Spleen (tissue), 11 donors: ENCODE measurements around the gene TOR4A. TPM values are rescaled to one million over a fixed set of nuclear protein-coding genes. Genes with fewer than 3 reads are reported as not detected.
A peak's percentile ranks its signal among the peaks of the same experiment; 100 is the strongest.

Source experiments
- DNase-seq: peaks from one replicate; pipeline ENCODE4 v3.0.0-alpha.2; 2020
- H3K27ac ChIP-seq, 8 donors: fragments of 200-600 bp; sonication (generic) in 7 of 8; 1 replicate in 4 of 8; 2 replicates in 4 of 8; pipeline versions ENCODE4 v1.5.0 to v1.8.0; 2016 to 2021; ENCODE audit warnings: inconsistent platforms in 4 of 8, mild to moderate bottlenecking in 4 of 8, moderate library complexity in 1 of 8
- H3K27me3 ChIP-seq, 7 donors: fragments of 200-600 bp; sonication (generic) in 6 of 7; replicated peaks in 1 of 7; 1 replicate in 4 of 7; 2 replicates in 3 of 7; pipeline versions ENCODE4 v1.5.0 to v1.8.0; 2016 to 2021; ENCODE audit warnings: inconsistent platforms in 3 of 7, mild to moderate bottlenecking in 1 of 7
- H3K36me3 ChIP-seq, 6 donors: fragments of 200-600 bp; sonication (generic) in 5 of 6; 1 replicate in 4 of 6; 2 replicates in 2 of 6; pipeline versions ENCODE4 v1.5.0 to v1.8.0; 2016 to 2021; ENCODE audit warnings: inconsistent platforms in 2 of 6
- H3K4me1 ChIP-seq, 6 donors: fragments of 200-600 bp; sonication (generic) in 5 of 6; 1 replicate in 3 of 6; 2 replicates in 3 of 6; pipeline versions ENCODE4 v1.5.0 to v1.8.0; 2016 to 2021; ENCODE audit warnings: inconsistent platforms in 3 of 6
- H3K4me3 ChIP-seq, 8 donors: fragments of 200-600 bp; sonication (generic) in 7 of 8; 1 replicate in 4 of 8; 2 replicates in 4 of 8; pipeline versions ENCODE4 v1.5.0 to v1.8.0; 2016 to 2021; ENCODE audit warnings: inconsistent platforms in 4 of 8, mild to moderate bottlenecking in 4 of 8, moderate library complexity in 2 of 8
- H3K9me3 ChIP-seq, 8 donors: fragments of 200-600 bp; sonication (generic) in 7 of 8; 1 replicate in 4 of 8; 2 replicates in 4 of 8; pipeline versions ENCODE4 v1.5.0 to v1.8.0; 2016 to 2021; ENCODE audit warnings: inconsistent platforms in 4 of 8
- CTCF ChIP-seq, 11 experiments: fragments of 200-600 bp in 7 of 11; fragments of 450-650 bp in 4 of 11; sonication (generic) in 4 of 11; IDR thresholded peaks in 8 of 11; conservative IDR thresholded peaks in 3 of 11; 1 replicate in 7 of 11; 2 replicates in 4 of 11; pipeline versions ENCODE4 v1.4.0 to v1.8.0; 2016 to 2021; ENCODE audit warnings: antibody characterized with exemption in 11 of 11, inconsistent platforms in 4 of 11, mild to moderate bottlenecking in 1 of 11
- POLR2A ChIP-seq, 3 donors: fragments of 450-650 bp; IDR thresholded peaks; one replicate each; pipeline ENCODE4 v1.5.1; 2017; ENCODE audit warnings: antibody characterized with exemption in 3 of 3, mild to moderate bottlenecking in 1 of 3
- POLR2AphosphoS5 ChIP-seq, 3 donors: sonication (generic); formaldehyde crosslinking; IDR thresholded peaks; one replicate each; pipeline ENCODE4 v1.5.1; 2017; ENCODE audit warnings: antibody characterized with exemption in 3 of 3
- WGBS, 5 donors: extraction: QIAGEN DNeasy Blood & Tissue Kit in 3 of 5; methylation state at CpG; one replicate each; pipeline versions ENCODE4 v1.1.5 to v1.1.7; 2013 to 2018; 5-methylcytosine and 5-hydroxymethylcytosine counted together
- intact Hi-C: fragments of 100-400 bp; cut with DNase I; formaldehyde crosslinking; loops from one replicate; pipeline ENCODE4 v1.15.0; 2023; ENCODE audit warnings: low total_unique reads
- polyA plus RNA-seq, 3 donors: library from polyadenylated mRNA; stranded (reverse); fragments of 200-250 nt; gene quantifications; one replicate each; pipeline ENCODE4 v1.2.1, GENCODE V29; 2013
- total RNA-seq, 7 donors: library from RNA; depleted of rRNA in 3 of 7; stranded (reverse); fragments of >200 nt in 3 of 7; fragmentation: NEBNext Ultra II Directional in 4 of 7; extraction: Animal tissue kit (Norgen Biotek cat#: 25700) in 4 of 7; gene quantifications; one replicate each; pipeline versions ENCODE4 v1.1.0 to v1.2.1, GENCODE V29; 2016 to 2021
- donor health status: healthy with polysubstance abuse.
- donor health status: DM: no; HTN: no; CAD: no; lungs with moderate emphysema.
- donor health status: DM: no; HTN: no; CAD: no.
- donor health status: Bipolar disorder and iron deficiency.
- donor health status: healthy.
- donor health status: DM: no; HTN: no; CAD: no.
- donor health status: DM: yes; HTN: yes; CAD: no.

The TOR4A gene
- total and polyA plus RNA-seq, 10 donors = 3.2 to 39.9 (median 26.2) TPM

- Histone ChIP-seq H3K36me3 (no peaks in the 10 kb centered on the region), H3K4me1 (peaks cover 16 to 71% (median 51%) of the 10 kb centered on the region in 6 donors), H3K27me3 (peaks cover 2 to 86% (median 45%) of the 10 kb centered on the region in 7 donors), H3K9me3 (peaks cover 0 to 5% (median 0%) of the 10 kb centered on the region in 8 donors), H3K27ac (peak overlapping the region; percentile 11 to 82 (median 66)), H3K4me3 (peak overlapping the region in 7 of 8 donors; percentile 24 to 75 (median 41))
- DNase-seq = no peak
- intact Hi-C loops = loop anchor here (5.0 to 10.0 kb wide), 2 partner anchors 111 to 229 kb away; no protein-coding TSS in a partner anchor
- WGBS, 5 donors = 10 to 33% (median 13%) methylated on average over 38 to 77 of the region's 78 CpGs
- TF ChIP-seq POLR2A (IDR thresholded peaks at IDR 0.05) (no peak), CTCF (IDR thresholded peaks at IDR 0.05 in 8 of 11, conservative IDR thresholded peaks at IDR 0.05 in 3 of 11) (no peak)
Observed at GRCh38 chr9:137295849-137296669, 18.5 kb downstream of the TOR4A start.

GRCh38 chr9:137296670-137297664 lies 19.4 kb downstream of the TOR4A start:
- no peaks in the 10 kb centered on the region for H3K36me3 ChIP-seq
- H3K4me1 ChIP-seq = peaks cover 16 to 78% (median 57%) of the 10 kb centered on the region in 6 donors
- TF ChIP-seq CTCF (IDR thresholded peaks at IDR 0.05 in 8 of 11, conservative IDR thresholded peaks at IDR 0.05 in 3 of 11) (no peak), POLR2AphosphoS5 (IDR thresholded peaks at IDR 0.05) (peak; percentile 56 to 82 (median 79)), POLR2A (IDR thresholded peaks at IDR 0.05) (no peak)
- H3K27ac ChIP-seq = peak overlapping the region; percentile 11 to 82 (median 66)
- WGBS, 5 donors = 47 to 55% (median 48%) methylated on average over 13 to 24 of the region's 24 CpGs
- no peak for DNase-seq
- peaks cover 0 to 5% (median 0%) of the 10 kb centered on the region in 8 donors for H3K9me3 ChIP-seq
- peak overlapping the region in 7 of 8 donors; percentile 24 to 75 (median 41) for H3K4me3 ChIP-seq
- intact Hi-C loops = loop anchor here (5.0 to 10.0 kb wide), 2 partner anchors 110 to 228 kb away; no protein-coding TSS in a partner anchor
- H3K27me3 ChIP-seq = peaks cover 2 to 92% (median 45%) of the 10 kb centered on the region in 7 donors

- Histone ChIP-seq H3K4me3 (peak overlapping the region in 1 of 8 donors; percentile 78), H3K4me1 (peaks cover 22 to 84% (median 63%) of the 10 kb centered on the region in 6 donors), H3K27ac (peak overlapping the region in 6 of 8 donors; percentile 14 to 82 (median 72)), H3K36me3 (no peaks in the 10 kb centered on the region), H3K27me3 (peaks cover 2 to 94% (median 45%) of the 10 kb centered on the region in 7 donors), H3K9me3 (peaks cover 0 to 5% (median 0%) of the 10 kb centered on the region in 8 donors)
- DNase-seq = no peak
- 50 to 78% (median 73%) methylated on average over 4 to 7 of the region's 7 CpGs for WGBS, 5 donors
- intact Hi-C loops = loop anchor here (5.0 to 10.0 kb wide), 2 partner anchors 109 to 227 kb away; no protein-coding TSS in a partner anchor
- TF ChIP-seq CTCF (IDR thresholded peaks at IDR 0.05 in 8 of 11, conservative IDR thresholded peaks at IDR 0.05 in 3 of 11) (no peak), POLR2A (IDR thresholded peaks at IDR 0.05) (no peak), POLR2AphosphoS5 (IDR thresholded peaks at IDR 0.05) (no peak)
Observed at GRCh38 chr9:137297966-137298365, 20.4 kb downstream of the TOR4A start.
